ENCODE measurements around the gene CCL14. TPM values are rescaled to one million over a fixed set of nuclear protein-coding genes. Genes with fewer than 3 reads are reported as not detected.
"Not testable (repeated sequence)": the region's sequence is repeated elsewhere in the genome, so short reads cannot be mapped to it uniquely, and the experiment has no call there.

The CCL14 gene
- total RNA-seq, 1 experiment from 2014 or later = not detected

GRCh38 chr17:35943537-35943936, 43.0 kb downstream of the CCL14 start, which contains the start of gene LYZL6:
LYZL6 (minus strand) TSS chr17:35943713; CDS start chr17:35939356, 4,357 bp downstream.
- DNase-seq (ENCODE audit: low read depth) = no peak

GRCh38 chr17:35942588-35943186, 43.8 kb downstream of the CCL14 start:
- no peak for DNase-seq (ENCODE audit: low read depth)

- DNase-seq (ENCODE audit: low read depth) = not testable (repeated sequence)
Observed at GRCh38 chr17:35938492-35938891, 48.0 kb downstream of the CCL14 start.

DNA sequence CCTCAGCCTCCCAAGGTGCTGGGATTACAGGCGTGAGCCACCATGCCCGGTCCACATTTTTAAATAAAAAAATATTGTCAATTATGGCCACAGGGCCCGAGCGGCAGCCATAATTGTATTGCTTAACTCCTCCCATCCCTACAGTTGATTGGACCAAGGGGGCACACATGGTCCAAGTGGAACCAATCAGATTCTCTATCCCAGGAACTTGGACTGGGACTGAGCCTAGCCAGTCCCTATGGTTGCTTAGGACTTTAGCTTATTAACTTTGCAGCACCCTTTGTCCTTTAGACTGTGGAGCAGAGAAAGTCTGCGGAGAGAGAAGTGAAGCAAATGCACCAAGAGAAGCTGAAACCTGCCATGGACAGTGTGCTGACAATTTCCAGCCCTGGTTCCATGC, 50.5 kb downstream of the CCL14 start:
- no peak for DNase-seq (ENCODE audit: low read depth)

GRCh38 chr17:35934760-35935159, 51.8 kb downstream of the CCL14 start:
- DNase-seq (ENCODE audit: low read depth) = no peak

Other genes starting within 250 kb of the CCL14 start
- gene GAS2L2, start 233.5 kb downstream of the CCL14 start, total RNA-seq (2014; rRNA removed; shearing (Covaris generic)) = 0.05 TPM in 1 of 2 replicates, not detected in the other
- not detected in 2 replicates for gene C17orf50, start 225.8 kb downstream of the CCL14 start, total RNA-seq (2014; rRNA removed; shearing (Covaris generic))
- 0.13 and 0.18 TPM in 2 replicates for gene MMP28, start 191.1 kb downstream of the CCL14 start, total RNA-seq (2014; rRNA removed; shearing (Covaris generic))
- 27.5 and 41.3 TPM in 2 replicates for gene TAF15, start 177.2 kb downstream of the CCL14 start, total RNA-seq (2014; rRNA removed; shearing (Covaris generic))
- not detected in 2 replicates for gene HEATR9, start 117.8 kb downstream of the CCL14 start, total RNA-seq (2014; rRNA removed; shearing (Covaris generic))
- gene CCL5, start 106.4 kb downstream of the CCL14 start, total RNA-seq (2014; rRNA removed; shearing (Covaris generic)) = not detected in 2 replicates
- gene RDM1, start 56.0 kb downstream of the CCL14 start, total RNA-seq (2014; rRNA removed; shearing (Covaris generic)) = 3.2 and 5.1 TPM in 2 replicates
- not detected in 2 replicates for gene LYZL6, start 43.0 kb downstream of the CCL14 start, total RNA-seq (2014; rRNA removed; shearing (Covaris generic))
- gene CCL16, start 5.2 kb downstream of the CCL14 start, total RNA-seq (2014; rRNA removed; shearing (Covaris generic)) = not detected in 2 replicates
- gene CCL15, start 14.8 kb upstream of the CCL14 start, total RNA-seq (2014; rRNA removed; shearing (Covaris generic)) = not detected in 2 replicates
- not detected in 2 replicates for gene CCL23, start 31.2 kb upstream of the CCL14 start, total RNA-seq (2014; rRNA removed; shearing (Covaris generic))
- gene CCL18, start 77.5 kb upstream of the CCL14 start, total RNA-seq (2014; rRNA removed; shearing (Covaris generic)) = not detected in 2 replicates
- gene CCL3, start 103.4 kb upstream of the CCL14 start, total RNA-seq (2014; rRNA removed; shearing (Covaris generic)) = 0.17 TPM in 1 of 2 replicates, not detected in the other
- not detected in 2 replicates for gene CCL4, start 117.1 kb upstream of the CCL14 start, total RNA-seq (2014; rRNA removed; shearing (Covaris generic))
- gene TBC1D3B, start 189.9 kb upstream of the CCL14 start, total RNA-seq (2014; rRNA removed; shearing (Covaris generic)) = 2.0 TPM in 1 of 2 replicates, not detected in the other
- gene CCL3L1, start 210.0 kb upstream of the CCL14 start, total RNA-seq (2014; rRNA removed; shearing (Covaris generic)) = 0.13 TPM in 1 of 2 replicates, not detected in the other
- gene CCL4L2, start 224.3 kb upstream of the CCL14 start, total RNA-seq (2014; rRNA removed; shearing (Covaris generic)) = not detected in 2 replicates